Colon (tissue), 2 donors: Measurements from ENCODE around the gene HNRNPU.

Experiments used
- FAIRE-seq: peaks from 2 replicates; lab custom pipeline; 2012; peaks lifted over from hg19 to GRCh38; lab: Jason Lieb, UNC
- donor health status: control.
- donor health status: control.

The HNRNPU gene

DNA sequence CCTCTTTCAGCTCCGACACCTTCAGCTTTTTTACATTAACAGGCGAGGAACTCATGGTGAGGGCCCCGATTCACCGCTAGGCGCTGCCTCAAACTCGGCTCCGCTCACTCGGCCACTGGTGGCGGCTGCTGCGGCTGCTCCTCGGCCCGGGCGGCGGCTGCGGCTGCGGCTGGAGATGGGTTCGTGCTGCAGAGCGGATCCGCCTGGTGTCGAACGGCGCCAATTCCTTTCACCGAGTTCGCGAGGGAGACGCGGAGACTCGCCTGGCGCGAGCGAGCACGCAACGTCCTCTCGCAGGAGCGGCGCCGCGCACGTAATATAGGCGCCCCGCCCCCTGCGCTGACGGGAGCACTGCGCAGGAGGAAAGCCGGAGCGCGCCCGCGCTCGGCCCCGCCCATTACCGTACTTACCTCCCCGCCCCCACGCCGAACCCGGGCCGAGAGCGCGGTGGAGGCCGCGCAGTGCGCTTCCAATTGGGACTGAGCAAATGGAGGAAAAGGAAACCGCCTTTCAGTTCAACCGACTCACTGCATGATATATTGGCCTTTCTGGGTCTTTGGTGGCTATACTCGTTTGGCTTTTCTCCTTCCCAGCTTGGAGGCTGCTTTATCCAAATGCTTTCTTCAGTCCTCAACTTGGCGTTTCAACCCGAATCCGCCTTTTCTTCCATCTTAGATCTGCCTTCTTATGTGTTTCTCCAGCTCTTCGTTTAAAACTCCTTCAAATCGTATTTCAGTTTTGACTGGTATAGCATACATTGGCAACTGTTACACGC lies at the start of gene HNRNPU:
Gene HNRNPU (minus strand): TSS at position 291 of the 775 bp plus-strand sequence. CDS start 236 bp downstream, at position 55.
- FAIRE-seq = no peak

DNA sequence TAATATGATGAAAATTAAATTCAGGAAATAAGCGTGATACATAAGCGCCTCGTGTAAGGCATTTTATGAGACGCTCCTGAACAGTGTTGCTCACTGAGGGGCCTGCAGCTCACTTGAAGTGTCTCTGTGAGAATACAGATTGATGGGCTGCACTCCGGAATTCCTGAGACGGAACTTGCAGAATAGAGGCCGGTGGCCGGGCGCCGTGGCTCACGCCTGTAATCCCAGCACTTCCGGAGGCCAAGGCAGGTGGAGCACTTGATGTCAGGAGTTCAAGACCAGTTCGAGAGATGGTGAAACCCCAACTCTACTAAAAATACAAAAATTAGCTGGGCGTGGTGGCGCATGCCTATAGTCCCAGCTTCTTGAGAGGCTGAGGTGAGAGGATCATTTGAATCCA lies 49.5 kb upstream of the HNRNPU start:
- FAIRE-seq = no peak

DNA sequence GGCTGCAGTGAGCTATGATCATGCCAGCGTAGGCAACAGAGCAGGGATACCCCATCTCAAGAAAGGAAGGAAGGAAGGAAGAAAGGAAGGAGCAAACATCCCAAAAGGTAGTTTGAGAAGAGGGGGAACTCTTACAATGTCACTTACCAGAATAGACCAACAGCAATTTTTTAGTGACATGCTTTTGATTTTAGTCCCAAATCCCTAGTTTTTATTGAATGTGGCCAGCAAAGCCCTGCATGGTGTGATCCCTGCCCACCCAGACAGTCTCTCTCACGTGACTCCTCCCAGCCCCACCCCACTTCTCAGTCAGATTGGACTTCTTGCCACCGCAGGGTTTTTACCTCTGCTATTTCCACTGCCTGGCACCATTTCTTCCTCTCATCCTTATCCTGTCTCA lies 39.8 kb upstream of the HNRNPU start:
- FAIRE-seq = no peak

GRCh38 chr1:244901400-244902015 lies 37.2 kb upstream of the HNRNPU start:
- FAIRE-seq = no peak

GRCh38 chr1:244897476-244898254 lies 33.3 kb upstream of the HNRNPU start:
- no peak for FAIRE-seq

- no peak for FAIRE-seq
Observed at GRCh38 chr1:244896550-244896949, 32.2 kb upstream of the HNRNPU start.

GRCh38 chr1:244893836-244894235 lies 29.5 kb upstream of the HNRNPU start:
- no peak for FAIRE-seq

DNA sequence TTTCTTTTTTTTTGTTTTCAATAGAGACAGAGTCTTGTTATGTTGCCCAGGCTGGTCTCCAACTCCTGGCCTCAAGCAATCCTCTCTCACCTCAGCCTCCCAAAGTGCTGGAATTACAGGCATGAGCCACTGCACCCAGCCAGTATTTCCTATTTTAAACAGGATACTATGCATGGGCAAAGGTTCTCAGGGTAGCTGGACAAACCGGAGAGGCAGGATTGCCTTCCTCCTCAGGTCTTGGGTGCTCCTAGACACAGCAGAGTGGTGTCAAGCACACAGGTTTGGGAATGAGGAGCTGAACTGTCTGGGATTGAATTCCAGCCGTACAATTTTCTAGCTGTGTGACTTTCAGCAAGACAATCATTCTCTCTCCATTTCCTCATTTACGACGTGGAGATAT lies 22.9 kb upstream of the HNRNPU start:
- no peak for FAIRE-seq

DNA sequence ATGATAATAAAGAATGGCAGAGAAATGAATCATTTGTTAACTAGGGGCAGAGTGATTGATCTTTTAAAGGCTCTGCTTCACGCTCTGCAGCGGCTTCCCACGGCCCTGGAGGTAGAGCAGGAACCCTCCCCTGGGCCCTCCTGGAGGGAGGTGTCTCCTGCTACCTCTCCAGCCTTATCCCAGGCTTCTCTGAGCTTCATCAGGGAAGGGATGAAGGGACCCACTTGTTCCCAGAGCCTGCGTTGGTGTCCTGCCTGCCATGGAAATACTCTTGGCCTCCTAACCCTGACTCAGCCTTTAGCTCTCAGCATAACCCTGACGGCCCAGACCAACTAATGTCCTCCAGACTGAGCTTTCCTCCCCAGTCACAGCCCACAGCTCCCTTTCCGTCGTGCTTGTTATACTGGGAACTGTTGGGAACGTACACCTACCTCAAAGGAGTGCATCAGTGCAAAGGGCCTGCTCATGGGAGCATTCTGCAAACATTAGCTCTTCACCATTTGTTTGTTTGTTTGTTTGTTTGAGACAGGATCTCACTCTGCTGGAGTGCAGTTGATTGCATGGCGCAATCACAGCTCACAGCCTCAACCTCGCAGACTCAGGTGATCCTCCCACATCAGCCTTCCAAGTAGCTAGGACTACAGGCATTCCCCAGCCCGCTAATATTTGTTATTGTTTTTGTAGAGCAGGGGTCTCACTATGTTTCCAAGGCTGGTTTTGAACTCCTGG lies 17.4 kb upstream of the HNRNPU start:
- FAIRE-seq = no peak

DNA sequence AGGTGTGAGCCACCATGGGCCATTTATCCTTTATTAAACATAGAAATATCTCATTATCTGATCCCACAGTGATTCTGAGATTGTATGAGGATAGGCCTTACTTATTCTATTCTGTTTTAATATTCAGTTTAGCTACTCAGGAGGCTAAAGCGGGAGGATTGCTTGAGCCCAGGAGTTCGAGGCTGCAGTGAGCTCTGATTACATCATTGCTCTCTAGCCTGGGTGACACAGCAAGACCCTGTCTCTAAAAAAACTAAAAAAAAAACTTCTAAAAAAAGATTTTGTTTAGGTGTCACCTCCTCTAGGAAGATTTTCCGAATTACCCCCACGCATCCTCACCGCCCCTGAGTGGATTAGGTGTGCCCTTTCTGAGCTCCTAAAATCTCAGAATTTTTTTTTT lies 14.3 kb upstream of the HNRNPU start:
- no peak for FAIRE-seq

GRCh38 chr1:244876228-244876910 lies 12.0 kb upstream of the HNRNPU start:
- no peak for FAIRE-seq

- FAIRE-seq = no peak
Observed at GRCh38 chr1:244874974-244875579, 10.7 kb upstream of the HNRNPU start.

DNA sequence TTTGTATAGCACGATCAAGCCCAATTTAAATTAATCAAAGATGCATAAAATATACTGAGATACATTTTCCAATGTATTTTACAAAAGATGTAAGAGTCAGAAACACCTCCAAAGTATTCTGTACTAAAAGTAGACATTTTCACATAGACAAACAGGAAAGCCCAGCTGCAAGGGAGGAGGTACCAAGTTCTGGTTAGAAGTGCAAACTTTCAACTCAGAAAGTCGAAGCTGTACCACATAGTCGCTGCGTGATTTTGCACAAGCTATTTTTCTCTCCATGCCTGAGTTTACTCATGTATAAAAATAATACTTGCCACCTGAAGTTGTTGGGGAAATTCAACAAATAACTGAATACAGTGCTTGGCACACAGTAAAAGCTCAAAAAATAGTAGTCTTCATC lies 5.6 kb upstream of the HNRNPU start:
- FAIRE-seq = no peak

GRCh38 chr1:244869364-244869827 lies 5.1 kb upstream of the HNRNPU start:
- FAIRE-seq = no peak

DNA sequence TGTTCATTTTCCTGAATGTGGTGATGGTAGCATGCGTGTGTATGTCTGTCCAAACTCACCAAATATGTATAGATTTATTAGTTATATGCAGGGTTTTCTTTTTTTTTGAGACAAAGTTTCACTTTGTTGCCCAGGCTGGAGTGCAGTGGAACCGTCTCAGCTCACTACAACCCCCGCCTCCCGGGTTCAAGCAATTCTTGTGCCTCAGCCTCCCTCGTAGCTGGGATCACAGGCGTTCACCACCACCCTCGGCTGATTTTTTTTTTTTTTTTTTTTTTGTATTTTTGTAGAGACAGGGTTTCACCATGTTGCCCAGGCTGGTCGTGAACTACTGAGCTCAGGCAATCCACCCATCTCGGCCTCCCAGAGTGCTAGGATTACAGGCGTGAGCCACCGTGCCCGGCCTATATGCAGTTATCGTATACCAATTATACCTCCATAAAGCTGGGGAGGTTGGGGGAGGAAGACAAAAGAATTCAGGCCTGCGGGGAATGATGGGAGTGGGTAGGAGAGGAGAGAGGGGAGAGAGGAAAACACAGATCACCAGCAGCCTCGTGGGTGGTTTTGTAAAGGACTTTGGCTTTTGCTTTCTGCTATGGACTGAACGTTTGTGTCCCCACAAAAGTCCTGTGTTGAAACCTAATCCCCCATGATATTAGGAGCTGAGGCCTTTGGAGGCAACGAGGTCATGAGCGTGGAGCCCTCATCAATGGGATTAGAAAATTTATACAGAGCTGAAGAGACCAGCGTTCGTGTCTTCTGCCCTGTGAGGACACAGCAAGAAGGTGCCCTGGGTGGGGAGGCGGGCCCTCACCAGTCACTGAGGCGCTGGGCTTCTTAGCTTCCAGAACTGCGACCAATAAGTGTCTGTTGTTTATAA lies 4.4 kb upstream of the HNRNPU start:
- no peak for FAIRE-seq

DNA sequence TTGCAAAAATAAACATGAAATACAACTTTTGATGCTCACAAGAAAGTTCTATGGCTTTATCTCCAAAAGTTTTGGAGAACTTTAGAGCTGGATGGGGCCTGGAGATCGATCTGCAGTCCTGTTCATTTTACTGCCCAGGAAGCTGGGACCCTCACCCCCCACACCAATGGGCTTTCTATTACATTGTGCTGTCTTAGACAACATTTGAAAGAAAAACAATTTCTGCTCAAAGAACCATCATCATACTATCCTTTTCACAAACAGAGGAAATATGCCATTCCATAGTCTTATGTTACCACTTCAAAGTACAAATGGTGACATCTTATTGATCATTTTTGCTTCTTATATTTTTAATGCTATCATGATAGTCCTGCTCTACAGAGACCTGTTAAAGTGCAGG lies 2.0 kb upstream of the HNRNPU start:
- no peak for FAIRE-seq

- no peak for FAIRE-seq
Observed at GRCh38 chr1:244865820-244866219, 1.5 kb upstream of the HNRNPU start.

- no peak for FAIRE-seq
Observed at GRCh38 chr1:244865028-244865371, 657 bp upstream of the HNRNPU start.

- FAIRE-seq = no peak
Observed at GRCh38 chr1:244863491-244864252, 671 bp downstream of the HNRNPU start.
